Fibroblast of skin of abdomen (primary cell): ENCODE measurements around the gene PIAS1.
A peak's percentile ranks its signal among the peaks of the same experiment; 100 is the strongest.
"Not testable (repeated sequence)": the region's sequence is repeated elsewhere in the genome, so short reads cannot be mapped to it uniquely, and the experiment has no call there.

Experiments
- DNase-seq: peaks from one replicate; pipeline ENCODE4 v3.0.0-alpha.2; 2013

PIAS1 gene

DNA sequence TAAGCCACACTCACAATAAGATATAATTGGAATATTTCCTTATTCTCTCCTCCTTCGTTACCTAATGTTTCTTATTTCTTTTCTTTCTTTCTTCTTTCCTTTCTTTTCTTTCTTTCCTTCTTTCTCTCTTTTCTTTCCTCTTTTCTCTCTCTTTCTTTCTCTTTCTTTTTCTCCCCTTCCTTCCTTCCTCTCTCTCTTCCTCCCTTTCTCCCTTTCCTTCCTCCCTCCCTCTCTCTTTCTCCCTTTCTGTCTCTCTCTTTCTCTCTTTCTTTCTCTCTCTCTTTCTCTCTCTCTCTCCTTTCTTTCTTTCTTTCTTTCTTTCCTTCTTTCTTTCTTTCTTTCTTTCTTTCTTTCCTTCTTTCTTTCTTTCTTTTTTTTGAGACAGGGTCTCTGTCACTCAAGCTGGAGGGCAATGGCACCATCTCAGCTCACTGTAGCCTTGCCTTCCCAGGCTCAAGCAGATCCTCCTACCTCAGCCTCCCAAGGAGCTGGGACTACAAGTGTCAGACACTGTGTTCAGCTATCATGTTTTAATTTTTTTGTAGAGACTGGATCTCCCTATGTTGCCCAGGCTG, 19.3 kb upstream of the PIAS1 start:
- no peak for DNase-seq

DNA sequence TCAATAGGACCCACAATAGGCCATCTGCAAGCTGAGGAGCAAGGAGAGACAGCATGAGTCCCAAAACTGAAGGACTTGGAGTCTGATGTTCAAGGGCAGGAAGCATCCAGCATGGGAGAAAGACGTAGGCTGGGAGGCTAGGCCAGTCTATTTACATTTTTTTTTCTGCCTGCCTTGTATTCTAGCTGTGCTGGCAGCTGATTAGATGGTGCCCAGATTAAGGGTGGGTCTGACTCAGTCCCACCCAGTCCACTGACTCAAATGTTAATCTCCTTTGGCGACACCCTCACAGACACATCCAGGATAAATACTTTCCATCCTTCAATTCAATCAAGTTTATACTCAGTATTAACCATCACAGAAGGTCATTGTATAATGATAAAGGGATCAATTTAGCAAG, 15.9 kb upstream of the PIAS1 start:
- no peak for DNase-seq

DNA sequence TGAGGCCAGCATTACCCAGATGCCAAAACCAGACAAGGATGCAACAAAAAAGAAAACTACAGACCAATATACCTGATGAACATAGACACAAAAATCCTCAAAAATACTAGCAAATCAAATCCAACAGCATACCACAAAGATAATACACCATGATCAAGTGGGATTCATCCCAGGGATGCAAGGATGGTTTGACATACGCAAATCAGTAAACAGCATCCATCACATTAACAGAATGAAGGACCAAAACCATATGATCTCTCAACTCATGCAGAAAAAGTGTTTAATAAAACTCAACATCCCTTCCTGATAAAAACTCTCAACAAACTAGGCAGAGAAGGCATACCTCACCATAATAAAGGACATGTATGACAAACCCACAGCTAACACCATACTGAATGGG, 14.0 kb upstream of the PIAS1 start:
- DNase-seq: no peak

DNA sequence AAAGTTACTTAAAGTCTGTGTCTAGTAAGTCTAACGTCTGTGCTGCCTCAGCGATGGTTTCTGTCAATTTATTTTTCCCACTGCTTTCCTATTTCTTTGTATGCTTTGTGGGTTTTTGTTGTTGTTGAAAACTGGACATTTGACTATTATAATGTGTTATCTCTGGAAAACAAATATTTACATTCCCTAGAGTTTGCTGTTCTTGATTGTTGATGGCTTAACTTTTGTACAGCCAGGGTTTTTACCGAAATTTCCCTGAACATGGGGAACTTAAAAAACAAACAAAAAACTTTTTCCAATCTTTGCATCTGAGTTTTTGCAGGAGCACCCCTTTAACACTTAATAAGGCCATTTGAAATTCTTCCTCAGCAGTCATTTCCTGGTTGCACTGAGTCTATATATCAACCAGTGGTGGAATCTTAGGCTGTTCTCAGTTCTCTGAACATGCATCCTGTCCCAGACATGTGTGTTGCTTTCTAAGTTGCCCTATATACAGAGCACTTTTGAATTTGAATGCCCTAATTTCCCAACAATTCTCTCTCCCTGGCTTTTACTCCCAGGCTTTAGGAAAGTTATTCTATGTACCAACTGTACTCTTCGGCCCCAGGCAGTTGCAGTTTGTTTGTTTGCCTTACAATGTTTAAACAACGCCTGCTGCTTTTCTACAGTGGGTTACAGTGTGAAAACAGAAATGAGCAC, 11.8 kb upstream of the PIAS1 start:
- no peak for DNase-seq

DNA sequence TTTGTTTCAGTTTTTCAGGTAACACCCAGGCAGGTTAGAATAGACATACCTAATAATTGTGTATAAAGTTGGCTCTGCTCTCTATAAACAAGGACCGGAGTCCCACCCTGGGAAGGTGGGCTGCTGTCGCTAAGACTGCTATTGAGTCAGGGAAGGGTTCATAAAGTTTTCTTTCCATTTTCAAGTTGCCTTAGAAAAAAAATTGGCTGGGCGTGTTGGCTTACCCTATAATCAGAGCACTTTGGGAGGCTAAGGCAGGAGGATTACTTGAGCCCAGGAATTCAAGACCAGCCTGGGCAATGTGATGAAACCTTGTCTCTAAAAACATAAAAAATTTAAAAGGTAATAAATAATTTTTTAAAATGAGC, 11.3 kb upstream of the PIAS1 start:
- DNase-seq: no peak

DNA sequence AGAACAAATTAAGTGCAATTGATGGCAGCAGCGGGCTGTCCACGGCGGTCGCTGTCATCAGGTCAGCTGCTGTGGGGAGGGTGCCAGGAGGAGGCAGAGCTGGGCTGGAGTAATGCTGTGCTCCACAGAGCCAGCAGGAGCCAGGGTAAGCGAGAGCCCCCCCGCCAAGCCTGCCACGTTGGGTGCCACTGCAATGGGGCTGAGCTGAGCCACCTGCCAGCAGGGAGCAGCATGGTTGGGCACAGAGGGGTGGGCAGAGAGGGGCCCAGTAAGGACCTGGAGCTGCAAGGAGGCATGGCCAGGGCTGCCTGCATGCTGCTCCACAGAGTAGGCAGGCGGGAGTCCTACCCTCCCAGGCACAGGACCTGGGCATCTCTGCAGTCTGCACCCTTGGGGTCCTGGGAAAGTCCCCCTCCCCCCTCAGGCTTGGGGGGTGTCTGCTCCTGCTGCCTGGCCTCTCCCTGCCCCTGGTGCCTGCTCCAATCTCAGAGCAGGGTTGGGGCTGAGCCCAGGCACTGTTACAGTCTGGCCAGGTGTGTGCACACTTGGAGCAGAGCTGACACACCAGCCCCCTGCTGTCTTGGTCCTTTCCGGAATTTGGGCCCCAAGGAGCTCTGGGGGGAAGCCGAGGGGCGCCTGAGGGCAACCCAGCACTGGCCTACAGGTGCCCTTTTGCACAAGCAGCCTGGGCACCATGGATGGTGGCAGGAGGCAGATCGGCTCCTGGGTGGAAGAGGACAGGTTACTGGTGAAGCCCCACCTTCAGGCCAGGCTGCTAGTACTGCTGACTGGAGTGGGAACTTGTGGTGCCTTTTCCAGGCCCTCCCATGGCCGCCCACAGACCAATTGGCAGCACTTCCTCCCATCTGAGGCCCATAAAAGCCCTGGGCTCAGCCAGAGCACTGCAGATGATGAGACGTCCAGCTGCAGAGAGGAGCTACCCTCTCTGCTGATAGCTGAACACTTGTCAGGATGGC, 8.5 kb upstream of the PIAS1 start:
- no peak for DNase-seq

DNA sequence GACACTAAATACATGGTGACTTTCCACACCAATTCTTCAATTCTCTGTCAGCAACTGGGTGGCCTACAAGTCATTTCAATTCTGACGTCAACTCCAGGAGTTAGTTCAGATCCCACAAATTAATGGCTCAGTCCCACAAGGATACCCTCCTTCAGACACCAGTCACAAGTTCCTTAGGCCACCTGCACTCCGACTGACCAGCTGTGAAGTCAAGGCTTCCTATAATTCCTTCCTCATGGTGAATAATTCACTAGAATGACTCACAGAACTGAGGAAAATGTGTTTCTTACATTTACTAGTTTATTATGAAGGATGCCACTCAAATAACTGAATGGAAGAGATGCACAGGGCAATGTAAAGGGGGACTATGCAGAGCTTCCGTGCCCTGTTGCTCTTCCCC, 6.3 kb upstream of the PIAS1 start:
- no peak for DNase-seq

DNA sequence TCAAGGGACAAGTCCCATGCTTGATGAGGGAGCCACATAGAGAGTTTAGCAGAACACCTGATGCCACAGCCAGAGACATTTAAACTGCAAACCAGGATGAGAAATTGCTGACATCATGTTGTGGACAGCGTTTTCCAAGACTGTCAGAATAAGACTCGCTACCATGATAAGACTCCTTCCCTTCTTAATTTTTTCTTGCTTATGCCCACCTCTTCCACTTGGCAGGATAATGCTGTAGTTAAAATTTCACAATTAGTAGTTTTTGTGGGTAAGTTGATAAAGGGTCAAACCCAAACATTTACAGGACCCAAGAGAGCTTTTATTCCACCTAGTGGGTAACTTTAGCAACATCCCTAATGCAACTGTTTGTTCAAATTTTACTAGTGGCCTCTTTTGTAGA, 3.0 kb upstream of the PIAS1 start:
- DNase-seq: no peak

DNA sequence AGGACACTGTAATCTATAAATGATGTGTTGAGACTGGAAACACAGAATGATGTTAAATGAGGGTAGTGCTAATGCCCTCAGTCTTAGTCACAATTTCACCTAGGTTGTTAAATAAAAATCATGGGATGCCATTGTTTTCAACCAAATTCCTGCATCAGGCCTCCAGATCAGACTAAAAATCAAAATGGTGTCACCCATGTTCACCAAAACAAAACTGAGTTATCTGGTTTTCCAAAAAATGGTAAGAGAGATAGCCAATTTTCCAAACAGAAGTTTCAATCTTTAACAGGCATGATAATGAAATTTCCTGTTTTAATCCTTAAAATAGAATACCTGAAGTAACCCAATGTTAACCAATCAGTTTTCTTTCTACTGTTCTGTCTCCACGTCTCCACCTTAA, 2.2 kb upstream of the PIAS1 start:
- DNase-seq: no peak

DNA sequence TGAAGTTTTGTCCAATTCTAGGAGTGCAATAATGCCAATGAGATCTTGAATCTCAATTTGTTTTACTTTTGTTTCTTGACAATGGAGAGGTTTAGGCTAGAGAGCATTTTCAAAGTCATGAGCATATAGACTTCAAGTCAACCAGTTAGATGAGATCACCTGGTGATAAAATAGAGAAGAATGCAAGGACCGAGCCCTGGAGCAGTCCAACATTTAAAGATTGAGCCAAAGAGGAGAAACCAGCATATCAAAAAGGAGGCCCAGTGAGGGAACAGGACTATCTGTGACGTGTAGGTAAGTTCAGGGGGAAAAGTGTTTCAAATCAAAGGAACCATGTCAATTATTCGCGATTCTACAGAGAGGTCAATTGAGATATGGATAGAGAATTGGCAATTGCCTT, 1.7 kb upstream of the PIAS1 start:
- DNase-seq: no peak

DNA sequence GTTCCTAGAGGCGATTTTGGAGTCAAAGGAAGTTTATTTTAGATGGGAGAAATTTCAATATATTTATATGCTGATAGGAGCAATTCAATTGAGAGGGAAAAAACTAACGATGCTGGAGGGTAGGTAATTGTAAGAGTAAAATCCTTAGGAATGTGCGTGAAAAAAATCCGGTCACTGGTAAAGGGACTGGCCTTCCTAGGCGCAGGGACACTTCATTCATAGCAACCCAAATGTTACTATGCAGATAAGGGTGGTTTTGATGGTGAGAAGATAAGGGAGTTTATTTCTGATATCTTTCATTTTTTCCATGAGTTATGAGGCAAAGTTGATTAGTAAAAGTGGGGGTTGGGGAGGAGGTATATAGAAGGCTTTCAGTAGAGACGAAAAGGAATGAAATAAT, 1.1 kb upstream of the PIAS1 start:
- DNase-seq: no peak

DNA sequence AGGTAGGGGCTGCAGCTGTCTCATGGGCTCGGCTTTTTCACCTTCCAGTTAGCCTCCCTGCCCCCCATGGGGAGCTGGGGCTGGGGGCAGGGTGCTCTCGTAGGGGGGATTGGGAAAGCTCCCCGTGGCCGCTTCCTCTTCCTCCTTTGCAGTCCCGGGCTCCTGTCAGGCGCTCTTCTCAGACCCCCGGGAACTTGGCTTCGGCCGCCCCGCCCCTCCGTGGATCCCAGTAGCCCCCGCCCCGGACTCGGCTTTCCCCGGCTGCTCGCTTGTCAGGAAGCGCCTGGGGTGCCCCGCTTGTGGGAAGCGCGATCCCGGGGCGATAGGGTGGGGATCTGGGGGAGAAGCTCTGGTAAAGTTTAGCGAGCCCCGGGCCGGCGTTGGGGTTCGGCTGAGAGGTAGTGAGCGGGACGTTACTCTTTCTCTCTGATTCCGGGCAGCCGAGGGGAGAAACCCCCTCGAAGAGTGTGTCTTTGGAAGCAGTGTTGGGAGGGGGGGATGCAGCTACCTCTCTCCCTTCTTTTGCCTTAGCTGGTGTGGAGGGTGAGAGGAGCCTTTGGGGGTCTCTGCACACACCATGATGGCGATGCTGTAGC, 611 bp downstream of the PIAS1 start:
- DNase-seq: peak; percentile 40

DNA sequence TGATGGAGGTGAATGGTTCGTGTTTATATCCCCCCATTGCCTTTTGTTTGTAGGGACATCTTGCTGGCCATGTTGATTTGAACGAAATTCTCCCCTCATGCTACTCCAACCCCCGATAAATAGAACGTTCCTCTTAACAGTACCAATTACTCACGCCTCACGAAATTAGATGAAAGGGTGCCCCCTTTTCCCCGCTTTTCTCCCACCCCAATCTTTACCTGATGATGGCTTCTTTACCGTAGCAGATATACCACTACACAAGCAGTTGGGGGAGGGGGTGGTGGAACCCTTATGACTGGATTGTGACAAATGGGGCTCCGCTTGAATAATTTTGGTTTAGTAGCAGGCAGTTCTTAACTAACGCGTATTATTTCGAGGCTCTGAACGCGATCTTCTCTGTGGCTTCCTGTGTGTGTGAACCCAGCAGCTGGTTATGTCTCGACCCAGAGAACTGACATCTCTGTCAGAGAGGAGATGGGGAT, 1.1 kb downstream of the PIAS1 start:
- DNase-seq: peak; percentile 47

DNA sequence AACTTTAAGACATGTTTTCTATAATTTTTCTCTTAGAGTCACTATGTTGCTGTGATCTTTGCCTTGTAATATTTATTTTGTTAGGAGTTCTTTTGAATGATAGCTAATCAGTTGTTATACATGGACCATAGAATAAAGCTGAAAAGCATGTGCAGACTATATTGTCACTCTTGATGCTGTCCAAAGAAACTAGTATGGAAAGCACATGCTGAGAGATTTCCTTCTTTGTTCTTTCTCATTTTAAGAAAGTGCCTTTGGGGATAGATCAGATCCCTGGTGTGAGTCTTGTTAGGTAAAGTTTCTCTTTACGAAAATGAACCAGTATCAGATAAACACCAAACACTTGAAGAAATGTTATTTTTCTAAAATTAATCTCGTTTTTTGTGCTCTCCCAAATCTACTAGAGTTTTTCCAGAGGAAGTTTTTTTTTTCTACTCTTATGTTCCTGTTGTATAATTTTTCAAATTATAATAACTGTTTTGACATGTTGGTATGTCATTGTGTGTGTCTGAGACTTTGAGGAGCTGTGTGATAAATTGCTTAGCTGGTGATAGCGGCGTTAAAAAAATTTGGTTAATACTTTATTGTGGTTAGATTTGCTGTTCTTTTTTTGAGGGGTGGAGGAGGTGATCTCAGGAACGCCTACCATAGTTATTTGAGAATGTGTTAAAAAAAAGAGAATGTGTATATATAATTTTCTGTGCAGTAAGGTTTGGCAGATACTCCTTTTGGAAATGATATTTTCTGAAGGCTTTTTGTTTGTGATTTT, 2.2 kb downstream of the PIAS1 start:
- no peak for DNase-seq

DNA sequence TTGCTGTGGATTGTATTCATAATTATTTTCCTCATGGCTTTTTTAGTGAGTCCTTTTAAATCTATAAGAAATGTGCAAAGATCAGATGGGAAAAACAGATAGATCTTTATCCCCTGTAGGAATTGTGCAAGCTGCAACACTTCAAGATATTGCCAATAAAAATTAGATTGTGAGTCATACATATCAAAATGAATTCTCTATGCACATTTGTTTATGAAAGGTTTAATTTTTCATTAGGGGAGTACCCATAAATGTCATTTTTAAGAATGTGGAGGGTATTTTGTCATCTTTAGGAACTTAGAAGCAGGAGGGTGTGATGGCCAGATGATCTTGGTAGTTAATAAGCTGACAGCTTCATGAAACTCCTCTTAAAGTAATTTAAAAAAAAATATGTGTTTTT, 2.9 kb downstream of the PIAS1 start:
- DNase-seq: no peak

DNA sequence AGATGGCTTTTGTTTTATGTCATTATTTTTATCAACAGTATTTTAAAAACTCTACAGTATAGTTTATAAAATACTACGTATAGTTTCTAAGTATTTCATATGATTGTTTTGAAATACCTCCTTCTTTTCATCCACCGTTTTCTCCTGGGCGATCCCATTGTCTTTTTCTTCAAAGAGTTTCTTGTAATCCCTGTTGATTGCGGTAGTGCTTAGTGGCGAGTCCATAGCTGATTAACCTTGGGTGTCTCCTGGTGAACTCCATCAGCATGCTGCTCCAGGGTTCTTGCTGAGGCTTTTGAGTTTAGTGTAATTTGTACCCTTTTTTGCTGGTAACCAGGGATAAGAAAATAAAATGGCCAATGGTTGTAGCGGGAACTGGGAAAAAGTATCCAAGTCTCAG, 3.6 kb downstream of the PIAS1 start:
- DNase-seq: no peak

DNA sequence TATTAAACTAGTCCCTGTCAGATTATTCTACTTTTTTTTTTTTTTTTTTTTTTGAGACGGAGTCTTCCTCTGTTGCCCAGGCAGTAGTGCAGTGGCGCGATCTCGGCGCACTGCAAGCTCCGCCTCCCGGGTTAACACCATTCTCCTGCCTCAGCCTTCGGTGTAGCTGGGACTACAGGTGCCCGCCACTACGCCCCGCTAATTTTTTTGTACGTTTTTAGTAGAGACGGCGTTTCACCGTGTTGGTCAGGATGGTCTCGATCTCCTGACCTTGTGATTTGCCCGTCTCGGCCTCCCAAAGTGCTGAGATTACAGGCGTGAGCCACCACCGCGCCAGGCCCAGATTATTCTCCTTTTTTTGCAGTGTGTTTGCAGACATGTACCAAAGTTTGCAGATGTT, 4.9 kb downstream of the PIAS1 start:
- not testable (repeated sequence) for DNase-seq

DNA sequence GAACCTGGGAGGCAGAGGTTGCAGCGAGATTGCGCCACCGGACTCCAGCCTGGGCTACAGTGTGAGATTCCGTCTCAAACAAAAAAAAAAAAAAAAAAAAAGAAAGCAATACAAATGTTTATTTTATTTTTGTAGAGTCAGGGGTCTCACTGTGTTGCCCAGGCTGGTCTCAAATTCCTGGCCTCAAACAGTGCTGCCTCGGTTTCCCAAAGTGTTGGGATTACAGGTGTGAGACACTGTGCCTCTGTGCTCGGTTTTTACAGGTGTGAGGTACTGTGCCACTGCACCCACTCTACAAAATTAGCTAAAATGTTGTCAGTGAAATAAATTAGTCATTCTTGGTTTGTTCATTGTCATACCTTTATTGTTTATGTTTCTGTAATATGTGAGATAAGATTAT, 5.5 kb downstream of the PIAS1 start:
- no peak for DNase-seq

DNA sequence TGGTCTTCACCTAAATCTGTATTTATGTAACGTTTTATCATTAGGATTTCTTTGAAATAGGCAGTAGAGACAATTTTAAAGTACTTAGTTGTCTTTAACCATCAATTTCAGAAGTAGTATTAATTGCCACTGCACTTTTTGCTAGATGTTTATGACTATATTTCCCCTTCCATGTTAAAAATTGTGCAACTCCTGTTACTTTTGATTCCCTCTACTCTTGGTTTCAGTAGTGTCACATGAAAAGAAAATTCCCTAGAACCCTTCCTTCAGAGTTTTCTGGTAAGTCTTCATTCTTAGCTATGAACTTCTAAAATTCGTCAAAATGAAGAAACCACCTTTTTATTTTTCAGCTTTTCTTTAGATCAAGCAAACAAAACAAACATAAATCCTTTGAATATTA, 7.1 kb downstream of the PIAS1 start:
- DNase-seq: no peak

DNA sequence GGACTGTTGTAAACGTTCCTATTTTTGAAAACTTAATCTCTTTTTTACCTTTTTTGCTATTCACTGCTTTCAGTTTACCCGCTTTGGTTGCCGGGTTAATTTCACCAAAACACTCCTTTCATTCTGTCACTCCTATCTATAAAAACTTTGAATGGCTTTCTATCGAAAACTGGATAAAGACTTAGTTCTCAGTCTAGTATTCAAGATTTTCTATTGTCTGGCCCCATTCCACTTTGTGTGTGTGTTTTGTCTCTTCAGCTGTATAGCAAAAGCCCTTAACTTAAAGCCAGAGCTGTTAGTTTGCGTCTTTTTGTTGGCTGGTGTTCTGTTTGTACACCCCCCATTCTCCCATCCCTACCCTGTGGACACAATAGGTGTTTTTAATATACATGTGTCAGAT, 7.5 kb downstream of the PIAS1 start:
- no peak for DNase-seq

DNA sequence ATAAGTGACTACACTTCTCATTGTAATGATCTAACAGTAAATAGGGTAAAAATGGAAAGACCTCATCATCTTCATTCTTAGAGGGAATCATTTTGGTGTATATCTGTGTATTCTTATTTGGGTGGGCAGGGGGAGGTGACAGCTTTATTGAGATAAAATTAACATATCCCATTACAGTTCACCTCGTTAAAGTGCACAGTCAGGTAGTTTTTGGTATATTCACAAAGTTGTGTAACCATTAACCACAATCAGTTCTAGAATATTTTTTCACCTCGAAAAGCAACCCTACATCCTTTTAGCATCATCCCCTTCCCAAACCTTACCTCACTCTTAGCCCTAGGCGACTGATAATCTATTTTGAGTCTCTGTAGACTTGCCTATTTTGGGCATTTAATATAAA, 8.1 kb downstream of the PIAS1 start:
- DNase-seq: no peak

DNA sequence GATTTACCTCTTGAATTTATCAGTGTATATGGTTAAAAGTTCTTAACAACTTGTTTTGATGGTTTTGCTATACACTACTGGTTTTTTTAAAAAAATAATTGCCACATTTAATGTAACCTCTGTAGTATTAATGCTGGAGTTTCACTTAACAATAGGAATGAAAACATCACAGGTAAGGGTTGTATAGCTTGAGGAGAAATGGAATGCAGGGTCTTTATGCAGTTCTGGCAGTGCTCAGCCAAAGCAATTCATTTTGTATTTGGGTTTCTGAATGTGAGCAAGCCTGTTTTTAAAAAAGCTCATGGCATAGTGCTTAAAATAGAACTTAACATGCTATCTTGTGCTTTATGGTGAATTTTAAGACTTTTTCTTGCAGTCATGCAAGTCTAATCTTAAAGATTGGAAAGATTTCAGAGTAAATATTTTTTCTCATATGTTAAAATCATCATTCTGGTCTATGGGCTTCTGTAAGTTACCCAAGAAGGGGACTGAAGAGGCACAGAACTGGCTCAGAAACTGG, 8.9 kb downstream of the PIAS1 start:
- DNase-seq: no peak
